ENCODE measurements around the gene CFAP97D1.

Gene CFAP97D1

DNA sequence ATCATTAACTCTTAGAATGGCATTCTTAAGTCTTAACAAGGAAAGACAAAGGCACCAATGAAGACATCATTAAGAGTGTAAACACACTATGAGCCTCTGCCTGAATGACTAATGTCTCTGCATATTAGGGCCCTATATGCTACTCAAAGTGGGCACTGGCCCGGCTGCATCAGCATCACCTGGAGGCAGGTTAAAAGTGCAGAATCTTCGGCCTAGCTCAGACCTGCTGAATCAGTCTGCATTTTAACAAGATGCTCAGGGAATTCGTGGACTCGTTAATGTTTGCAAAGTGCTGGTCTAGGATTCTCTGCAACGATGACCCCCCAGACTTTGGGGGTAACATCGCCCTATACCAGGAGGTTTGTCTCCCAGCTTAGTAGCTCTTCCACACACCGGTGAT is 46.0 kb downstream of the CFAP97D1 start:
- no peak overlapping the region for H3K18ac ChIP-seq (ENCODE audit: low read length)
- DNase-seq (ENCODE audit: low spot score), result no peak
- H2BK12ac ChIP-seq (ENCODE audit: low read length), result no peak overlapping the region
- no CpG with 5 or more reads among the region's 7 CpGs for WGBS, 2 donors (ENCODE audit: extremely low coverage in 2 of 2, insufficient read length in 2 of 2, insufficient replicate concordance in 1 of 2)
- no peaks in the 10 kb centered on the region for H3K27me3 ChIP-seq (ENCODE audit: control insufficient read depth in 3 of 3, insufficient read depth in 3 of 3, low read depth in 1 of 3, low read length in 3 of 3)
- H3K9me3 ChIP-seq (replicated peaks in 1 of 2; ENCODE audit: control insufficient read depth in 2 of 2, insufficient read depth in 1 of 2, low read depth in 1 of 2, low read length in 2 of 2), result no peaks in the 10 kb centered on the region
- no peak overlapping the region for H2BK5ac ChIP-seq (ENCODE audit: low read length)
- no peak overlapping the region for H4K8ac ChIP-seq (ENCODE audit: low read depth, low read length)
- no peak overlapping the region for H3K9ac ChIP-seq (ENCODE audit: low read depth, low read length, poor library complexity)
- H2AFZ ChIP-seq (ENCODE audit: low read length), result no peak overlapping the region
- H3K14ac ChIP-seq (ENCODE audit: low read length), result no peak overlapping the region
- no peak overlapping the region for H3K4me2 ChIP-seq (ENCODE audit: insufficient read depth, low read length, poor library complexity, severe bottlenecking)
- H2AK5ac ChIP-seq (ENCODE audit: low read depth, low read length), result no peak overlapping the region
- H3K23ac ChIP-seq (ENCODE audit: low read depth, low read length, poor library complexity), result no peak overlapping the region
- H3K4me1 ChIP-seq (ENCODE audit: control insufficient read depth in 2 of 2, insufficient read depth in 1 of 2, low read depth in 1 of 2, low read length in 2 of 2), result peaks cover 0 to 4% of the 10 kb centered on the region in 2 donors
- no peak overlapping the region for H4K91ac ChIP-seq (ENCODE audit: low read depth, low read length, poor library complexity)
- no peak overlapping the region for H2BK120ac ChIP-seq (ENCODE audit: low read depth, low read length)
- peaks cover 0 to 12% of the 10 kb centered on the region in 2 donors for H3K36me3 ChIP-seq (replicated peaks in 1 of 2; ENCODE audit: control insufficient read depth in 2 of 2, insufficient read depth in 2 of 2, low read length in 2 of 2)
- H3K4ac ChIP-seq (ENCODE audit: low read length), result no peak overlapping the region
- no peak overlapping the region for H2BK15ac ChIP-seq (ENCODE audit: low read length)
- peaks cover 2% of the 10 kb centered on the region for H3K79me1 ChIP-seq (ENCODE audit: low read depth, low read length)
- H3K27ac ChIP-seq (replicated peaks; ENCODE audit: low read length), result no peak overlapping the region
- H3K4me3 ChIP-seq (ENCODE audit: low read length in 2 of 2), result no peak overlapping the region

GRCh38 chr17:43827596-43827995 is 47.4 kb downstream of the CFAP97D1 start:
- Histone ChIP-seq H3K79me1 (ENCODE audit: low read depth, low read length) (peaks cover 2% of the 10 kb centered on the region), H3K23ac (ENCODE audit: low read depth, low read length, poor library complexity) (no peak overlapping the region), H2BK5ac (ENCODE audit: low read length) (no peak overlapping the region), H3K4me1 (ENCODE audit: control insufficient read depth in 2 of 2, insufficient read depth in 1 of 2, low read depth in 1 of 2, low read length in 2 of 2) (peaks cover 4 to 5% of the 10 kb centered on the region in 2 donors), H4K91ac (ENCODE audit: low read depth, low read length, poor library complexity) (no peak overlapping the region), H3K27ac (replicated peaks; ENCODE audit: low read length) (no peak overlapping the region), H4K8ac (ENCODE audit: low read depth, low read length) (no peak overlapping the region), H2BK15ac (ENCODE audit: low read length) (no peak overlapping the region), H3K4me3 (ENCODE audit: low read length in 2 of 2) (no peak overlapping the region), H2BK12ac (ENCODE audit: low read length) (peak overlapping the region; percentile 19), H3K18ac (ENCODE audit: low read length) (no peak overlapping the region), H3K4me2 (ENCODE audit: insufficient read depth, low read length, poor library complexity, severe bottlenecking) (no peak overlapping the region), H3K36me3 (replicated peaks in 1 of 2; ENCODE audit: control insufficient read depth in 2 of 2, insufficient read depth in 2 of 2, low read length in 2 of 2) (peaks cover 0 to 12% of the 10 kb centered on the region in 2 donors), H3K9ac (ENCODE audit: low read depth, low read length, poor library complexity) (no peak overlapping the region), H3K4ac (ENCODE audit: low read length) (no peak overlapping the region), H2BK120ac (ENCODE audit: low read depth, low read length) (no peak overlapping the region), H2AK5ac (ENCODE audit: low read depth, low read length) (no peak overlapping the region), H2AFZ (ENCODE audit: low read length) (no peak overlapping the region), H3K14ac (ENCODE audit: low read length) (no peak overlapping the region), H3K27me3 (ENCODE audit: control insufficient read depth in 3 of 3, insufficient read depth in 3 of 3, low read depth in 1 of 3, low read length in 3 of 3) (peaks cover 0 to 5% (median 0%) of the 10 kb centered on the region in 3 experiments), H3K9me3 (replicated peaks in 1 of 2; ENCODE audit: control insufficient read depth in 2 of 2, insufficient read depth in 1 of 2, low read depth in 1 of 2, low read length in 2 of 2) (no peaks in the 10 kb centered on the region)
- DNase-seq (ENCODE audit: low spot score), result no peak
- WGBS, 2 donors (ENCODE audit: extremely low coverage in 2 of 2, insufficient read length in 2 of 2, insufficient replicate concordance in 1 of 2), result no CpG with 5 or more reads among the region's 9 CpGs

DNA sequence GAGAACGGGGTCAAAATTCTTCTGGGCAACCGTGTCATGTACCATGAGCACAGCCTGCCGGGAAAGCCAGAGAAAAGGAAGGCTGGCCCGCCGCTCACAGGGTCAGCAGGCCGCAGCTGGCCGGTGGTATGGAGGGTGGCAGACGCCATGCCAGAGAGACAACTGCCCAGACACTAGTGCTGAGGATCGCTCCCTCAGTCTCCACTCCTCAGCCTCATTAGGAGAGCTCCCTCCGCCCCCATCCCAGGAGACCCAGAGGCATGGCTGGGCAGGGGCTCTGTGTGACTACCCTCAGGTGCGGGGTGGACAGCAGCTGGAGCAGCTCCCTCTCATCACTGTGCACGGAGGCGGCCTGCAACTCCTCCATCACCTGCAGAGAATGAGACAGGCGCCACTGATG is 49.5 kb downstream of the CFAP97D1 start:
- Histone ChIP-seq H3K14ac (ENCODE audit: low read length) (no peak overlapping the region), H2BK12ac (ENCODE audit: low read length) (no peak overlapping the region), H2BK5ac (ENCODE audit: low read length) (no peak overlapping the region), H3K4me2 (ENCODE audit: insufficient read depth, low read length, poor library complexity, severe bottlenecking) (no peak overlapping the region), H3K23ac (ENCODE audit: low read depth, low read length, poor library complexity) (no peak overlapping the region), H2AK5ac (ENCODE audit: low read depth, low read length) (no peak overlapping the region), H3K79me1 (ENCODE audit: low read depth, low read length) (peaks cover 2% of the 10 kb centered on the region), H3K27ac (replicated peaks; ENCODE audit: low read length) (no peak overlapping the region), H2AFZ (ENCODE audit: low read length) (no peak overlapping the region), H4K91ac (ENCODE audit: low read depth, low read length, poor library complexity) (no peak overlapping the region), H2BK15ac (ENCODE audit: low read length) (no peak overlapping the region), H3K36me3 (replicated peaks in 1 of 2; ENCODE audit: control insufficient read depth in 2 of 2, insufficient read depth in 2 of 2, low read length in 2 of 2) (peaks cover 0 to 12% of the 10 kb centered on the region in 2 donors), H3K4me3 (ENCODE audit: low read length in 2 of 2) (no peak overlapping the region), H3K27me3 (ENCODE audit: control insufficient read depth in 3 of 3, insufficient read depth in 3 of 3, low read depth in 1 of 3, low read length in 3 of 3) (peaks cover 5 to 19% (median 6%) of the 10 kb centered on the region in 3 experiments), H3K18ac (ENCODE audit: low read length) (peak overlapping the region; percentile 12), H2BK120ac (ENCODE audit: low read depth, low read length) (no peak overlapping the region), H3K9ac (ENCODE audit: low read depth, low read length, poor library complexity) (no peak overlapping the region), H4K8ac (ENCODE audit: low read depth, low read length) (no peak overlapping the region), H3K4me1 (ENCODE audit: control insufficient read depth in 2 of 2, insufficient read depth in 1 of 2, low read depth in 1 of 2, low read length in 2 of 2) (peaks cover 4 to 5% of the 10 kb centered on the region in 2 donors), H3K9me3 (replicated peaks in 1 of 2; ENCODE audit: control insufficient read depth in 2 of 2, insufficient read depth in 1 of 2, low read depth in 1 of 2, low read length in 2 of 2) (peaks cover 7 to 8% of the 10 kb centered on the region in 2 donors), H3K4ac (ENCODE audit: low read length) (no peak overlapping the region)
- DNase-seq (ENCODE audit: low spot score), result no peak
- WGBS, 2 donors (ENCODE audit: extremely low coverage in 2 of 2, insufficient read length in 2 of 2, insufficient replicate concordance in 1 of 2), result no CpG with 5 or more reads among the region's 14 CpGs

DNA sequence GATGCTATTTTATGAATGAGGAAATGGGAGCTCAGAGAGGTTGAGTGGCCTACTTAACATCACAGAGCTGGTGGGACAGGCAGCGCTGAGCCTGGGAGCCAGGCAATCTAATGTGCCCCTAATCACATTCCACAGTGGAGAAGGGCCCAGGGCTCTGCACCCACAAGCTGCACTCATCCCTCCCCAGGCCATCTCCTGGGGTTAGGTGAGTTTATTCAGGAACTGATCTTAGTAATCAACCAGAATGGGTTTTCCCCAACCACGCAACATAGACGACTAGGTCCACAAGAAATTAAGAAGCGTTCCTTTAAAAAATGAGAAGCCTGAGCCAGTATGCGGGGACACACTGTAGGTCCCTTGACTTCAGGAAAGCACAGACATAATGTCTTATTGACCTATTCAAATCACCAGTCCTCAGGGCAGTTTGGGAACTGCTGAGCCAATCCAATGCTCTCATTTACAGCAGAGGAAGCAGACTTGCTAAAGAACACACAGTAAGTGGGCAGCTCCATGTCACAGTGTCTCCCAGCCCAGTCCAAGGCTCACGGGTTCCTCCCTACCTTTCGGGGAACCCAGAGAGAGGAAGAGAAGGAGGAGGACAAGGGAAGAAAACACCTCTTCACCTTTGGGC is 50.4 kb downstream of the CFAP97D1 start:
- Histone ChIP-seq H3K27ac (replicated peaks; ENCODE audit: low read length) (no peak overlapping the region), H2BK5ac (ENCODE audit: low read length) (no peak overlapping the region), H3K9me3 (replicated peaks in 1 of 2; ENCODE audit: control insufficient read depth in 2 of 2, insufficient read depth in 1 of 2, low read depth in 1 of 2, low read length in 2 of 2) (peaks cover 7 to 8% of the 10 kb centered on the region in 2 donors), H3K27me3 (ENCODE audit: control insufficient read depth in 3 of 3, insufficient read depth in 3 of 3, low read depth in 1 of 3, low read length in 3 of 3) (peaks cover 5 to 19% (median 6%) of the 10 kb centered on the region in 3 experiments), H3K4me3 (ENCODE audit: low read length in 2 of 2) (no peak overlapping the region), H3K4ac (ENCODE audit: low read length) (no peak overlapping the region), H3K23ac (ENCODE audit: low read depth, low read length, poor library complexity) (no peak overlapping the region), H3K79me1 (ENCODE audit: low read depth, low read length) (peaks cover 2% of the 10 kb centered on the region), H3K4me1 (ENCODE audit: control insufficient read depth in 2 of 2, insufficient read depth in 1 of 2, low read depth in 1 of 2, low read length in 2 of 2) (peaks cover 4 to 5% of the 10 kb centered on the region in 2 donors), H4K91ac (ENCODE audit: low read depth, low read length, poor library complexity) (no peak overlapping the region), H3K14ac (ENCODE audit: low read length) (no peak overlapping the region), H3K18ac (ENCODE audit: low read length) (no peak overlapping the region), H3K36me3 (replicated peaks in 1 of 2; ENCODE audit: control insufficient read depth in 2 of 2, insufficient read depth in 2 of 2, low read length in 2 of 2) (peaks cover 0 to 9% of the 10 kb centered on the region in 2 donors), H3K4me2 (ENCODE audit: insufficient read depth, low read length, poor library complexity, severe bottlenecking) (no peak overlapping the region), H2AFZ (ENCODE audit: low read length) (no peak overlapping the region), H2BK12ac (ENCODE audit: low read length) (no peak overlapping the region), H2BK120ac (ENCODE audit: low read depth, low read length) (no peak overlapping the region), H2AK5ac (ENCODE audit: low read depth, low read length) (no peak overlapping the region), H4K8ac (ENCODE audit: low read depth, low read length) (no peak overlapping the region), H3K9ac (ENCODE audit: low read depth, low read length, poor library complexity) (no peak overlapping the region), H2BK15ac (ENCODE audit: low read length) (no peak overlapping the region)
- WGBS, 2 donors (ENCODE audit: extremely low coverage in 2 of 2, insufficient read length in 2 of 2, insufficient replicate concordance in 1 of 2), result no CpG with 5 or more reads among the region's 7 CpGs
- no peak for DNase-seq (ENCODE audit: low spot score)
